ENCODE results near the gene TEAD1.

Gene TEAD1

GRCh38 chr11:12768726-12769673 is 94.8 kb downstream of the TEAD1 start:
- no peak overlapping the region for H3K4me3 ChIP-seq (replicated peaks in 1 of 2; ENCODE audit: low read depth in 2 of 2, low read length in 2 of 2)
- TF ChIP-seq CTCF (IDR thresholded peaks at IDR 0.05; ENCODE audit: low read depth, low read length): no peak
- no peak for DNase-seq (ENCODE audit: low read depth in 2 of 2)

- DNase-seq (ENCODE audit: low read depth in 2 of 2): peak; percentile 89 to 90
- TF ChIP-seq CTCF (IDR thresholded peaks at IDR 0.05; ENCODE audit: low read depth, low read length): no peak
- no peak overlapping the region for H3K4me3 ChIP-seq (replicated peaks in 1 of 2; ENCODE audit: low read depth in 2 of 2, low read length in 2 of 2)
These were observed 95.7 kb downstream of the TEAD1 start for GRCh38 chr11:12769834-12770345.

GRCh38 chr11:12770435-12770834 is 96.2 kb downstream of the TEAD1 start:
- no peak for DNase-seq (ENCODE audit: low read depth in 2 of 2)
- no peak for TF ChIP-seq CTCF (IDR thresholded peaks at IDR 0.05; ENCODE audit: low read depth, low read length)
- no peak overlapping the region for H3K4me3 ChIP-seq (replicated peaks in 1 of 2; ENCODE audit: low read depth in 2 of 2, low read length in 2 of 2)

GRCh38 chr11:12770966-12771597 is 96.9 kb downstream of the TEAD1 start:
- no peak for TF ChIP-seq CTCF (IDR thresholded peaks at IDR 0.05; ENCODE audit: low read depth, low read length)
- no peak overlapping the region for H3K4me3 ChIP-seq (replicated peaks in 1 of 2; ENCODE audit: low read depth in 2 of 2, low read length in 2 of 2)
- no peak for DNase-seq (ENCODE audit: low read depth in 2 of 2)

GRCh38 chr11:12771875-12772274 is 97.7 kb downstream of the TEAD1 start:
- no peak for TF ChIP-seq CTCF (IDR thresholded peaks at IDR 0.05; ENCODE audit: low read depth, low read length)
- H3K4me3 ChIP-seq (replicated peaks in 1 of 2; ENCODE audit: low read depth in 2 of 2, low read length in 2 of 2): no peak overlapping the region
- peak; percentile 57 for DNase-seq (ENCODE audit: low read depth in 2 of 2)

GRCh38 chr11:12772324-12772723 is 98.1 kb downstream of the TEAD1 start:
- no peak for TF ChIP-seq CTCF (IDR thresholded peaks at IDR 0.05; ENCODE audit: low read depth, low read length)
- DNase-seq (ENCODE audit: low read depth in 2 of 2): no peak
- no peak overlapping the region for H3K4me3 ChIP-seq (replicated peaks in 1 of 2; ENCODE audit: low read depth in 2 of 2, low read length in 2 of 2)

Measured in cardiac fibroblast (primary cell).